Right hindlimb (tissue), 1 donor: Measurements from ENCODE around the gene LHFPL2.

Experiments used
- DNase-seq: peaks from one replicate; pipeline ENCODE4 v3.0.0-alpha.2; 2018

Gene LHFPL2

GRCh38 chr5:78563621-78564020, 85.0 kb downstream of the LHFPL2 start:
- no peak for DNase-seq

- no peak for DNase-seq
Observed at GRCh38 chr5:78562714-78563330, 85.8 kb downstream of the LHFPL2 start.

- no peak for DNase-seq
Observed at GRCh38 chr5:78562001-78562400, 86.6 kb downstream of the LHFPL2 start.

GRCh38 chr5:78561261-78561660, 87.3 kb downstream of the LHFPL2 start:
- no peak for DNase-seq

- DNase-seq = no peak
Observed at GRCh38 chr5:78560000-78560855, 88.3 kb downstream of the LHFPL2 start.

GRCh38 chr5:78557601-78558000, 91.0 kb downstream of the LHFPL2 start:
- no peak for DNase-seq

GRCh38 chr5:78555870-78556269, 92.7 kb downstream of the LHFPL2 start:
- no peak for DNase-seq

- DNase-seq = no peak
Observed at GRCh38 chr5:78554670-78555069, 93.9 kb downstream of the LHFPL2 start.

- DNase-seq = no peak
Observed at GRCh38 chr5:78553580-78554353, 94.8 kb downstream of the LHFPL2 start.

- no peak for DNase-seq
Observed at GRCh38 chr5:78552729-78553342, 95.7 kb downstream of the LHFPL2 start.

GRCh38 chr5:78550891-78551290, 97.7 kb downstream of the LHFPL2 start:
- no peak for DNase-seq

- DNase-seq = no peak
Observed at GRCh38 chr5:78549043-78549442, 99.5 kb downstream of the LHFPL2 start.

- DNase-seq = peak; percentile 95
Observed at GRCh38 chr5:78547731-78548615, 100.6 kb downstream of the LHFPL2 start.

GRCh38 chr5:78547183-78547582, 101.4 kb downstream of the LHFPL2 start:
- no peak for DNase-seq

- peak; percentile 13 for DNase-seq
Observed at GRCh38 chr5:78546276-78546996, 102.1 kb downstream of the LHFPL2 start.

GRCh38 chr5:78545406-78545805, 103.2 kb downstream of the LHFPL2 start:
- peak; percentile 12 for DNase-seq

GRCh38 chr5:78544561-78545201, 103.9 kb downstream of the LHFPL2 start:
- DNase-seq = peak; percentile 72

GRCh38 chr5:78543916-78544315, 104.7 kb downstream of the LHFPL2 start:
- DNase-seq = no peak

- DNase-seq = no peak
Observed at GRCh38 chr5:78543292-78543691, 105.3 kb downstream of the LHFPL2 start.

- peak; percentile 10 for DNase-seq
Observed at GRCh38 chr5:78542321-78542840, 106.2 kb downstream of the LHFPL2 start.
